WI38 (cell line): ENCODE measurements around the gene SHB.
"Not testable (repeated sequence)": the region's sequence is repeated elsewhere in the genome, so short reads cannot be mapped to it uniquely, and the experiment has no call there.

ENCODE experiments used
- H3K4me3 ChIP-seq: 2 replicates; pipeline ENCODE4 v1.5.1; 2011; ENCODE audit warnings: low read depth, mild to moderate bottlenecking, control low read depth, low read length
- CTCF ChIP-seq: IDR thresholded peaks from 2 replicates; pipeline ENCODE4 v1.5.1; 2012; ENCODE audit warnings: low read depth, mild to moderate bottlenecking, control low read depth, low read length

The SHB gene

DNA sequence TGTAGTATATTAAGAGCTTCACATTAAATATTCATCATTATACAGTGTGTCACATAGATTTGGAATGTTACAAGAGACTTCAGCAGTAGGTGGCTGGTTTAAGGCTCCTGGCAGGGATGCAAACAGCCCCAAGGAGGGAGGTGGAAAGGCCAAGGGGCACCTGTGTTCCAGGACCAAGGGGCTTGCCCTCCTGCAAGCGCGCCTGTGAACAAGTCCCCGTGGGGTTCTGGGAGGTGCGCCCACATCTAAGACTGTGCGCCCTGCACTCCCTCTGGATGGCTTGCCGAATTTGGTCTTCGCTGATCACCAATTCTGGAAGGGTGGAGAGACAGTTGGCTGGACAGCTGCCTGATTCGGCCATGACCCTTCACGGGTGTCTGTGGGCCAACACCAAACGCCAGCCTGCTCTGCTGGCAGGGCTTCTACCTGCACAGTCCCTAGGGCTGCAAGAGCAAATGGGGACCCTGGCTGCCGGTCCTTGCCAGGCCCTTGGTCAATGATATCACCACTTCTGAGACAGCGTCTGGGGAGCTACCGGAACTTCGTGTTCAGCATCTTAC lies 153.0 kb downstream of the SHB start:
- no peak overlapping the region for H3K4me3 ChIP-seq
- no peak for TF ChIP-seq CTCF

DNA sequence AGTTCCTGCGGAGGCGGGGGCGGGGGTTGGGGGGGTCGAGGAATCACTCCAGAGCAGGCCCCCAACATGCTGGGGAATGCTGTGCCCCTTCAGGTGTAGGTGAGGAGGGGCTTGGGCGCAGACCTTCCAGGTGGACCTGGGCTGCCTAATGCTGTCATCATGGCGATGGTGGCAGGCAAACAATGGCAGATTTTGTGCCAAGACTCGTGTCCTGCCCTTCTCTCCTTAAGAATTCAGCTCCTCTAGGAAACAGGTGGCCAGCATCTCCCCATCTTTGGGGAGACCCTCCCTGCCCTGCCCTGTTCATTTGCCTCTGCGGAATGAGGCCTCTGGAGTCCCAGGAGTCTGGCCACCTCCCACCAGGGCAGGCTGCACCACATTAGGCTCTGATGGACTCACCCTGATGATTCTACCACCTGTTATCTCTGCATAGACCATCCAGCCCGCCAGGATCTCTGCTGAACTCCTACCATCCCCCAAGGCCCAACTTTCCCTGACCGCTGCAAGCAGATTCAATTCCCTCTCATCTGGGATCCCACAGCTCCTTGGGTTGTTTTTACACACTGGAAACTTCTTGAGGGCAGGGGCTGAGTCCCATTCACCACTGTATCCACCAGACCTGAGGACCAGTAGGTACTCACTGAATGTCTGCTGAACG lies 154.2 kb downstream of the SHB start:
- H3K4me3 ChIP-seq, result no peak overlapping the region
- no peak for TF ChIP-seq CTCF

DNA sequence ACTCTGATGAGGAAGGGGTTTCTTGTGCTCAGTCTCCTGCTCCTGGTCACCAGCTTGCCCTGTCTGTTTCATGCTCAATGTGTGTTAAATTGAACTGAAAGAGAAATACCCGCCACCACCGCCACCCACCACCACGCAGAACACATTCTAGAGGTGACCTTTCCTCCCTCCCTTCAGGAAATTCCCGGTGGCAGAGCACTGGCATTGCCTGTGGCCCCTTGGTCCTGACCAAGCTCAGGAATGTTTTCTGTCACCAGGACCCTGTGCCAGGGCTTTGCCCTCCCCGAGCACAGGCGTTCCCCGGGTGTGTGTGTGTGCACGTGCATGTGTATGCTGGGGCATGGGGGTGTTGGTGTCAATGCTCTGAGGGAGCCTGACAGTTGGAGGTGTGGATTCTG lies 154.9 kb downstream of the SHB start:
- TF ChIP-seq CTCF, result no peak
- H3K4me3 ChIP-seq, result no peak overlapping the region

DNA sequence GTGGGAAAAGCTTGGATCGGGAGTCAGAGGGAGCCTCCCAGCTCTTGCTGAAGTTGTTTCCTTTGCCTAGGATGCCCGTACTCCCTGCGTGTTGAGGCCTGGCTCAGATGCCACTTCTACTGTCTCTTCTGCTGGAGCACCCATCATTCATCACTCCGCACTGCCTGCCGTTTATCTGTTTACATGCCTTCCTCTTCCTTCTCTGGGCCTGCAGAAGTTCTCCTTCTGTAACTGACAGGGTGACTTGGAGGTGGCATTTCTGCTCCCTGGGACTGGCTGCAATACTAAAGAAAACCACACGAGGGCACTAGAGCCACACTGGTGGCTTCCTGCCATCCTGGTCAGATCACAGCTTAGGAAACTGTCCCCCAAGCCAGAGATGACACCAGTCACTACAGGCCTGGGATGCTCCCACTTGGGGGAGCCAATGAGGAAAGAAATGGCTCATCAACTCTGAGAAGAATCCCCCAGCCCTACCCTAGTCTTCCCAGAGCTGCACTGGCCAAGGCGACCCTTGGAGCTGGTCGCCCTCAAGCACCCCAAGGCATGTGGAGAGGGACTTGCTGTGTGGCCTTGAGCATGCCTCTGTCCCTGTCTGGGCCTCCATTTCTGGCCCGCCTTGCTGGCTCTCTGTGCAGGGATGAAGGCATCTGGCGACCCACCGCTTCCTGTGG lies 155.4 kb downstream of the SHB start:
- TF ChIP-seq CTCF, result peak; percentile 94
- no peak overlapping the region for H3K4me3 ChIP-seq

DNA sequence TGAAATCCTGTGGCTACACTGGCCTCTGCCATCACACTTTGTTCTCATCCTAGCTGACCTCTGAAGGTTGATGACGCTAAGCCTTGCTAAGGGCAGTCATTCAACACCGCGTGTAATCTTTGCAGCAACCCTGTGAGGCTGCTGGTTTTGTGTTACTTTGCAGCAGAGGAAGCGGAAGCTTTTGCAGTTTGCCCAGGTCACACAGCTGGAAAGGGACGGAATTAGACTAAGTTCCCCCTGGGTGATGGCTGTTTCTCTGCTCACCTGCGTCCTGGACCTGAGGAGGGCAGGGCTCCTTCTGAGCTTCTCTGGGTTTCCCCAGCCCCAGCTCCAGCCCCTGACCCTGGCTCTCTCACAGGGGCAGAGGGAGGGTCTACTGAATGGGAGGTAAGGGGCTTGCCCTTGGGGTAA lies 157.8 kb downstream of the SHB start:
- TF ChIP-seq CTCF, result no peak
- H3K4me3 ChIP-seq, result no peak overlapping the region

- H3K4me3 ChIP-seq, result no peak overlapping the region
- TF ChIP-seq CTCF, result no peak
Measured at GRCh38 chr9:37910271-37910670, 158.8 kb downstream of the SHB start.

- H3K4me3 ChIP-seq, result not testable (repeated sequence)
Measured at GRCh38 chr9:37909836-37910235, 159.2 kb downstream of the SHB start.

DNA sequence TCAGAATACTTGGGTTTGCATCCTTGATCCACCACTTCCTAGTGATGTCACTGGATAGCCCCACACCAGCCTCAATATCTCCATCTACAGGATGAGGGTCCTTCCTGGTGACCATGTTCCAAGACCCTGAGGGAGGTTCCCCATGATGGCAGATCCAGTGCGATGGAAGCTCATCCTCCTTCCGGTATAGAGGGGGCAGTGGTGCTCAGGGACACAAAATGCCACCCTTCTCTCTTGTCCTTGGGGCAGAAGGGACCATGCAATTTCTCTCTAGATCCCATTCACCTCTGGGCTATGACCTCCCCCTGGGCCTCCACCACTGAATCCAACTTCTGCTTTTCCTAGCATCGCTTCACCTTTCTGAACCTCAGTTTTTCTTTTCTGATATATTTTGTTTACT lies 159.7 kb downstream of the SHB start:
- H3K4me3 ChIP-seq, result no peak overlapping the region
- TF ChIP-seq CTCF, result no peak
